Measurements from ENCODE around the gene TIAM2.
A peak's percentile ranks its signal among the peaks of the same experiment; 100 is the strongest.
"Not testable (repeated sequence)": the region's sequence is repeated elsewhere in the genome, so short reads cannot be mapped to it uniquely, and the experiment has no call there.

TIAM2 gene

DNA sequence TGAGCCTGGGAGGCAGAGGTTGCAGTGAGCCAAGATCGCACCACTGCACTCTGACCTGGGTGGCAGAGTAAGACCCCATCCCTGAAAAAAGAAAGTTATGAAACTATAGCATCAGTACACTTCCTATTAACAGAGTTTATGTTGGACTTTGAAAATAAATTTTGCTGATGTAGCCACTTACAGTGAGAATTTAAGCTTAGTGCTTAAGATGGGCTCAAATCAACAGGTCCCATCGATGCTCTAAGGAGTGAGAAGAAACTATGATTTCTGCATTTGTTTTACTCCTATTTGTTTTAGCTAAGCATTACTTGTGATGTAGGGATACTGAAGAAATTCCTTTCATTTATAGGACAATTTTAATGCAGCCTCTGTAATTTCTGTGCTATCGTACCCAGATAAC lies 175.4 kb downstream of the TIAM2 start:
- TF ChIP-seq ZNF274 (IDR thresholded peaks at IDR 0.05; ENCODE audit: low read depth, low read length), result no peak
- no peak overlapping the region for H3K4me3 ChIP-seq (ENCODE audit: low read length)

DNA sequence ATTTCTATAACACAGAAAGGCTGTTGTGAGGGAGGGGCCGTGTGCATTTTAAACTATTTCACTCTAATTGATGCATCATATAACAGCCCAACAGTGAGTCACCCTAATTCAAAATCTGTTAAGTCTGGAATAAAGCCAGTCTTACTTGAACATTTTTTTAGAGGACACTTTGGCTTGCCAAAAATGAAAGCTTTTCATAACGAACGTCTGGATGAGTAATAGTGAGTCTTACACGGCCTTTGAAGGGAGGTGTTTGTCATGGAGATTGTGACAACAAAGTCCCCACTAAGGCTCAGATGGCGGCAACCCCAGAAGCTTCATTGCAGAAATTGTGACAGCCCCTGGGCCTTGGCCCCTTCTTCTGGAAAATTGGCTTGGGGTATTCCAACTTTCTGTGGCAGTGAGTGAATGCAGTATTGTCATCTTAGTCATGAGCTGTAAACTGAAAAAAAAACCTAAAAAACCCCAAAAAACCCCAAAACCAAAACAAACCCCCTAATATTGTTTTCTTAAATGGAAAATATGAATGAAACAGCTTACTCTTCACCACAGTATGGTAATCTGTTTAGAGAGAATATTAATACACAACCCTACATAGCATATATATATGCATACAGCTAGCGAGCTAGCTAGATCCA lies 176.1 kb downstream of the TIAM2 start:
- peak overlapping the region; percentile 56; the same call in 1 of the 2 replicates for H3K4me3 ChIP-seq (ENCODE audit: low read length)
- no peak for TF ChIP-seq ZNF274 (IDR thresholded peaks at IDR 0.05; ENCODE audit: low read depth, low read length)

DNA sequence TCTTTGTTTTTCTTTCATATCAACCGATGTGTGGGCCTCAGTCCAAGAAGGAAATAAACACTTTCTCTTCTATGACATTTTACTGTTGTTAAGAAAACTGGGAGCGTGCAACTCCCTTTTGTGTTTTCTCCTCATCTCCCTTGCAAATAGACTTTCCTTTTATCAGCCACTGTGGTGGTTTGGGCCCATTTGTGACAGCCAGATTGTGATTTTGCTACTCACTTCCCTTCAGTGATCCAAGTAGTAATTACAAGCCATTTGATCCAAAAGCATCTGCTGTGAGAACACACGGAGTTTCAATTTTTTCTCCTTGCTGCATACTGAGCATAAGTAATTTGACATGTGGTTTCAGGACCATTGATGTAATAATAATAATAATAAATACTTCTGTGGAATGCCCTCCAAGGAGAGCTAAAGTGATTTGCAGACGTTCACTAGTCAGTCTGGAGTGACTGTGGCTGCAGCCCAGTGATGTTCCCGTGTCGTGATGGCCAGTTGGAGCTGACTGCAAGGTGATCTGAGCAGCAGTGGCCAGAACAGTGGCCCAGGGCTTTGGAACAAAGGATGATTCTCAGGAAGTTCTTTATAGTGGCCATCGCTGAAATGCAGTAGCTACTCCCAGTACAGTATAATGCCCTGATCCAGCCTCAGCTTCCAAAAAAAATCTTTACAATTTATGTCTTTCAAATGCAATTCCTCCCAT lies 176.8 kb downstream of the TIAM2 start:
- TF ChIP-seq ZNF274 (IDR thresholded peaks at IDR 0.05; ENCODE audit: low read depth, low read length), result no peak
- no peak overlapping the region for H3K4me3 ChIP-seq (ENCODE audit: low read length)

DNA sequence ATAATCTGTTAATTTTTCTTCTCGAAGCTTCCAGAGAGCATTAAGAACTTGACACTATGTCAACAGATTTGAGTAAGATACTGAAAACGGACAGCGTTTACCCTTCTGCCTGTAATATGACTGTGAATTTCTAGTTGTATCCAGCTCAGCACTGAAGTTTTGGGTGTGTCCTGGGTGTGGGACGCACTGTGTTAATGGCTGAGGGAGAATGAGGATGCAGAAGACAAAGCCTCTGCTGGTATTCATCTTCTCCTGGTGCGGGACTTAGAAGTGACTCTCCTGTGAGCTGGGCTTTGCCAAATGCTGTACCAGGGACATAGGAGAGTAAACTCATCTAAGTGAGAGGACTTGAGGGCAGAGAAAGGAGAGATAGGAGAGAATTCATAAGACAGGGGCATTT lies 178.4 kb downstream of the TIAM2 start:
- TF ChIP-seq ZNF274 (IDR thresholded peaks at IDR 0.05; ENCODE audit: low read depth, low read length), result no peak
- no peak overlapping the region for H3K4me3 ChIP-seq (ENCODE audit: low read length)

DNA sequence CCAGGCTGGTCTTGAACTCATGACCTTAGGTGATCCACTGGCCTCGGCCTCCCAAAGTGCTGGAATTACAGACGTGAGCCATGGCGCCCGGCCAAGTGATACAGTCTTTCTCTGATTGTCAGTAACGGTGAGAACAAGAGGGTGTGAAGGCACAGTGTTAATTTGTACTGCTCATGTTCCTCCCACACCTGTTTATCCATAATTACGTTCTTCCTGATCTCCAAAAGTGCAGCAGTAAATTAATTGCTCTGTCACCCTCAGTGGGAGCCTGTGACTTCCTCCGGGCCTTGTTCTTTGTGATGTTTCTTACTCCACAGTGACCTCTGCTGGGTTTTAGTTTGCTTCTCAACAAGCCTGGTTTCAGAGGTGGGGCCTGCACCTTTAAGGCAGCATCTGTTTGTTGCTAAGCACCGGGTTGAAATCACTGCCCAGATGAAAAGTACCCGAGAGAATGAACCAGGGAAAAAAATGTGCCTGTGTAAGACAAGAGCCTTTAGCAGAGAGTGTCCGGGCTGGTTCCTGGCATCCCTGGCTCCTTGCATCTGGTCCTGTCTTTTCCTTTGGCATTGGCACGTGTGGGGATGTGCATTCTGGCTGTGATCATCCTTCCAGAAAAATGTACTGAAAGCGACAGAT lies 179.6 kb downstream of the TIAM2 start:
- H3K4me3 ChIP-seq (ENCODE audit: low read length), result no peak overlapping the region
- no peak for TF ChIP-seq ZNF274 (IDR thresholded peaks at IDR 0.05; ENCODE audit: low read depth, low read length)

DNA sequence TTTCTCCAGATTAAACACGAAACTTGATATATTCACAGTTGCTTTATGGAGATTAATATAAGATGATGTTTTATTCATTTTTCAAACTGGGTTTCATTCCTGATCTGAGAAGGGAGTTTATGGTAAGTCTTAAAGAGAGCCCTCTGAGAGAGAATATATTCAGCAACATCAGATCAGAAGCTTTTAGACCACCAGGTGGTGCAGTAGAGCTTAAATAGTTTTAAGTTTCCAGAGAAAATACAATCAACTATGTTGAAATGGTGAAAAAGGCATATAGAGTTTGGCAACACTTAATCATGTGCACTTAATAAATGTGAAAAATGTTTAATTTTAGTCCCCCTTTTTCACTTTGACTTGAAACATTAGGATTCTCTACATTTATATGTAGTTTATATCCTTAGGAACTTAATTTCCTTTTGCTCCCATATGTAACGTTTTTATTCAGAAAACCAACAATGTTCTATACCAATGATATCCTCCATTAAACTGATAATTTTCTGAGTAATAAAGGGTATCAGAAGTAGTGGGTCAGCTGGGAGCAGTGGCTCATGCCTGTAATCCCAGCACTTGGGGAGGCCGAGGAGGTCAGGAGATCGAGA lies 182.3 kb downstream of the TIAM2 start:
- no peak overlapping the region for H3K4me3 ChIP-seq (ENCODE audit: low read length)
- no peak for TF ChIP-seq ZNF274 (IDR thresholded peaks at IDR 0.05; ENCODE audit: low read depth, low read length)

DNA sequence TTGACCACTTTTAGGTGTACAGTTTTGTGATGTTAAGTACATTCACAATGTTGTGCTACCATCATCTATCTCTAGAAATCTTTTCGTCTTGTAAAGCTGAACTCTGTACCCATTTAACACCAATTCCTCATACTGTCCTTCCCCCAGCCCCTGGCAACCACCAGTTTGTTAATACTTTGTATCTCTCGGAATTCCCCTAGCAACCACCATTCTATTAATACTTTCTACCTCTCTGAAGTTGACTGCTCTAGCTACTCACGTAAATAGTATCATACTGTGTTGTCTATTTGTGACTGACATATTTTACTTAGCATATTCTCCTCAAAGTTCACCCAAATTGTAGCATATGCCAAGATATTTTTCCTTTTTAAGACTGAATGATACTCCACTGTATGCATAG lies 186.4 kb downstream of the TIAM2 start:
- no peak overlapping the region for H3K4me3 ChIP-seq (ENCODE audit: low read length)
- TF ChIP-seq ZNF274 (IDR thresholded peaks at IDR 0.05; ENCODE audit: low read depth, low read length), result no peak

DNA sequence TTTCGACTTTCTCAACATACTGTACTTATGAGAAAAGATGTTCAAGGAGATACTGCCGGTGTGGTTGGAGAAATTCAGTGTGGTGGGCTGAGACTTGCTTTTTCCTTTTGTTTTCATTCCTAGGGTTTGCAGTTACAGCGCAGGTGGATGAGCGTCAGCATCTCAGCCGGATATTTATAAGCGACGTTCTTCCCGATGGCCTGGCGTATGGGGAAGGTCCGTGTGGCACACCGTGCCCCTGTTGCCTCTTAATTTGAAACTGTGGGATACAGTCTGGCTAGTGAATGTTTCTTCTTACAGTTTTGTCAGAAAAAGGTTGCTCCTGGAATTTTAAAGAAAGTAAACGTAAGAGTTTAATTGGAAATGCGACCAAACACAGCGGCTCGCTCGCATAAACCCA lies 187.0 kb downstream of the TIAM2 start:
- TF ChIP-seq ZNF274 (IDR thresholded peaks at IDR 0.05; ENCODE audit: low read depth, low read length), result no peak
- H3K4me3 ChIP-seq (ENCODE audit: low read length), result no peak overlapping the region

DNA sequence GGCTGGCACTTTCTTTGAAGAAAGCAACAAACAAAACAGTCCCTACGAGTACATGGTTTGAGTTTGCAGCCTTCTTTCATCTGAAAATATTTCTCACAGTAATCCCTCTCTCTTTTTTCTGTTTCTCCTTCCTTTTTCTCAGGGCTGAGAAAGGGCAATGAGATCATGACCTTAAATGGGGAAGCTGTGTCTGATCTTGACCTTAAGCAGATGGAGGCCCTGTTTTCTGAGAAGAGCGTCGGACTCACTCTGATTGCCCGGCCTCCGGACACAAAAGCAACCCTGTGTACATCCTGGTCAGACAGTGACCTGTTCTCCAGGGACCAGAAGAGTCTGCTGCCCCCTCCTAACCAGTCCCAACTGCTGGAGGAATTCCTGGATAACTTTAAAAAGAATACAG lies 188.0 kb downstream of the TIAM2 start:
- no peak overlapping the region for H3K4me3 ChIP-seq (ENCODE audit: low read length)
- TF ChIP-seq ZNF274 (IDR thresholded peaks at IDR 0.05; ENCODE audit: low read depth, low read length), result no peak

DNA sequence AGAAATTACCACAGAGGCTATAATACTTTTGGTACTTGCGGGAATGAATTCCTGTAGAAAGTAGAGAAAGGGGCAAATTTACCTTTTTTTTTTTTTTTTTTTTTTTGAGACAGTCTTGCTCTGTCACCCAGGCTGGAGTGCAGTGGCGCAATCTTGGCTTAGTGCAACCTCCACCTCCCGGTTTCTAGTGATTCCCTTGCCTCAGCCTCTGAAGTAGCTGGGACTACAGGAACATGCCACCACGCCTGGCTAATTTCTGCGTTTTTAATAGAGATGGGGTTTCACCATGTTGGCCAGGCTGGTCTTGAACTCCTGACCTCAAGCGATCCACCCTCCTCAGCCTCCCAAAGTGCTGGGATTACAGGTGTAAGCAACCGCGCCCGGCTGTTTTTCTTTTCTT lies 189.9 kb downstream of the TIAM2 start:
- H3K4me3 ChIP-seq (ENCODE audit: low read length), result not testable (repeated sequence)

DNA sequence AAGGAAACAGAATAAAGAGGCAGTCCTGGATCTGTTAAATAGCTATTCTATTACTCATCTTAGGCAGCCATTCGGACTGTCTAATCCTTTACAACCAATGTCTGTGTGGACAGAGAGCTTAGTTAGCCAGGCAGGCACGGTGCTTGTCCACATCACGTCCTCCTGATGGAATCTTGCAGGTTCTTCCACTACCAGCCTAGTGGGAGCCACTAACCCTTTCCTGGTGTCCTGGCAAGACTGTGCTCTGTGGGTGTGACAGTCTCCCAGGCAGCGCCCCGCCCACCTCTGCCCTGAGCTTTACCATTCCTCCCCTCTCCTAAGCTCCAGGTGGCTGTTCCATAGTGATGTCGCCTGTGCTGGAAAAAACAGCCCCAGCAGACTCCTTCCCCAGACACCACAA lies 190.4 kb downstream of the TIAM2 start:
- no peak for TF ChIP-seq ZNF274 (IDR thresholded peaks at IDR 0.05; ENCODE audit: low read depth, low read length)
- no peak overlapping the region for H3K4me3 ChIP-seq (ENCODE audit: low read length)

DNA sequence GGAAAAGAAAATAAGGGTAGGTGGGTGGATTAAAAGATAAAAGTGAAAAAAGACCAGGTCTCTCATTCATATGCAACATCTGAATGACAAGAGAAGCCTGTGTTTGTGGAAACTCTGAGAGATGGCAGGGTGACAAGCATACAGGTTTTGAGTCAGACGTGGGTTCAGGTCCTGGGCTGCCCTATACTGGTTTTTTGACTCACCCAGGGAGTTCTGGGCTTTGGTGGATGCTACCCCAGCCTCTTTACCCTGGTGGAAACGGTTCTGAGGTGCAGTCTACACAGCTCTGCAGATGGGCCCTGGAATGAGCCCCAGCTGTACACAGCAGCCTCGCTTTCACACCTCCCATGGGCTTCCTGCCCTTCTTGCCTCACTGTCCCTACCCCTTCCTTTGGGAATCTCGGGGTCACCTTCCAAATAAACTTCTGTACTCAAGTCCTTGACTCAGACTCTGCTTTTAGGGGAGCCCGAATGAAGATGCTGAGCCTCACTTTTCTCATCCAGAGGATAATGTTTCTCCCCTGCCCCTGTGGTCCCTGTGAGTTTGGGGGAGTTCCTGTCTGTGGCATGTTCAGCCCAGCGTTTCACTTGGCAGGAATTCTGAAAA lies 191.0 kb downstream of the TIAM2 start:
- H3K4me3 ChIP-seq (ENCODE audit: low read length), result no peak overlapping the region
- TF ChIP-seq ZNF274 (IDR thresholded peaks at IDR 0.05; ENCODE audit: low read depth, low read length), result no peak

DNA sequence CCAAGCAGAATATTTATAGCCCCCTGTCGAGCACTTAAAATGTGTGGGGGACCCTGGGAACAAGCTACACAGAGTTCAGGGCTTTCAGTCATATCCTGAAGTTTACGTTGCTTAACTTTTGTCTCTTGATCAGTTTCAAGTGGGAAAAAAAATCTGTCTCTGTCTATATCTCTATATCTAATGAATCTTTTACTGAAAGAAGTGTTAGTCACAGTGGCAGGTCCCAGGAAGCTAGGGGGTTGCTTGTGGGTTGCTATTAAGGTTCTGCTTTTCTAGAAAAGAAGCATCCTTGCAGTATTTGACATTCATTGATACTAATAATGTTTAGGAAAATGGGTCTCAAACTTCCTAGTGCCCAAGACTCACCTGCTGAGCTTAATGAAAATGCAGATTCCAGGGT lies 192.0 kb downstream of the TIAM2 start:
- TF ChIP-seq ZNF274 (IDR thresholded peaks at IDR 0.05; ENCODE audit: low read depth, low read length), result no peak
- H3K4me3 ChIP-seq (ENCODE audit: low read length), result no peak overlapping the region

DNA sequence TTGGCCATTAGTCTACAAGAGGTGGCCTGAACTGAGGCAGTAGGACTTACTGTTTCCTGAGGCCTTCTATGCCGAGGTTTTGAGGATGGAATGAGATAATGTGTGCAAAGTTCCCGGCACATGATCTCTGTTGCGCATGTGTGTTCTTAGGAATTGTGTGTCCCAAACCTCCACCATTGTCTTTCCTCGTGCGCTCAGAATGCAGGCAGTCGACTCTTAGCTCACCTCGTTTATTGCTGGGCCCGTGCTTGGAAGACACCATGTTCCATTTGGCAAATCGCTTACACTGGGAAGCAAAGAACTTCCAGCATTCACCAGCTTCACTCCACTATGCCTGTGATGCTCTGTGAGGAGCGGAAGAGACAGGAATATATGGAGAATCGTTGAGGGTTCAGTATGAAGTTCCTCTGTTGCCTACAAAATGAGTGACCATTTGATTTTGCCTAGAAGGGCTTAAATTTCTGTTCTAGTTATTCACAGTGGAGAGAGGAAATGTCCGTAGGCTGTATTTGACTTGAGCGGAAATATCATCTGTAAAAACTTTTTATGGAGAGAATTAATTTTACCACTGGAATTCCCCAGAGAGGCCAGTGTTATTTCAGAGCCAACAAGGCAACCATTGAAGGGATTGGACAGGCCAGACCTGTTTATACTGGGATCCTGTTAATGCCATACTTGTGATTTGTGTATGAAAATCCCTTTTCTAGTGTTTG lies 193.0 kb downstream of the TIAM2 start:
- no peak for TF ChIP-seq ZNF274 (IDR thresholded peaks at IDR 0.05; ENCODE audit: low read depth, low read length)
- no peak overlapping the region for H3K4me3 ChIP-seq (ENCODE audit: low read length)
